Measurements from ENCODE around the gene ANGPTL2.

Gene ANGPTL2

GRCh38 chr9:127116957-127117356, 5.5 kb downstream of the ANGPTL2 start:
- no peak for DNase-seq

DNA sequence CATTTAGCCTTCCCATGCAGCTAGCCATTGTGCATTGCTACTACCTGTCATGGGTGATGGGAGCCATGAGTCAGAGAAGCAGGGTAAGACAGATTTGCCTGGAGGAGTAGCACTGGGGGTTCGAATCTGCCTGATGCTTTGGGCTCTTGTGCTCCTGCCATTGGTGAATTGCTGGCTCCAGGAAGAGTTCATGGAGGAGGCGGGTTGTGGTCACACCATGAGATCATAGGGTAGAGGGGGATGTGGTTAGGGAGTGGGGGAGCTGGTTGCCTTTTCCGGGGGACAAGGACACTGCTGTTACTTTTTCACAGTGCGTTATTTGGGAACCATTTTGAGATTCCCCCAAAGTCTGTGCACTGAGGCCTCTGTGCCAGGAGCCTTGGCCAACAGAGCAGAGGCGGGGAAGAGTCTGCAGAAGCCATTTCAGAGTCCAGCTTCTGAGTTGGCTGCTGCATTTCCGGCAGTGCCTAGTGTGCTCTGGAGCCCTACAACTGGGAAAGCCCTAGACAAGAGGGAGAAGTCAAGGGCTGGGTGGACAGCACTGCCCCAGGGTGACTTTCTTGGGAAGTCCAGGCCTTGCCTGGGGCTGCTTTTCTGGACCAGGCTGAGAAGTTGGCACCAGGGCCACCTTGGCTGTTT, 6.2 kb downstream of the ANGPTL2 start:
- DNase-seq = peak; percentile 56

DNA sequence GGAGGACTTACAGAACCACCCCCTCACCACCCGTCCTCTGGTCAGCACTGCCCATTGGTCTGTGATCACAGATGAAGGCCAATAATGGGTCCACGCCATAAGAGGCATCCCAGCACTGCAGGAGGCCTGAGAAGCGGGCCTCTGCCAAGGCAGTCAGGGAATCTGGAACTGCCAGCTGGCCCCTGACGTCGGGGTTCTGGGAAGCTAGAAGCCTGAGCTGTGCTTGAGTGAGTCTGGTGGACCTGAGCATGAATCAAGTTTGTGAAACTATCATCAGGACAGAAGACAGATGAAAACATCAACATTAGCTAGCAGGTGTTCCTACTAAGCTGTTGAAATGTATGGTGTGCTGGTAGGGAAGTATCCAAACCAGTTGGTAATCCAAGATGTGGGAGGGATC, 7.8 kb downstream of the ANGPTL2 start:
- DNase-seq = no peak

DNA sequence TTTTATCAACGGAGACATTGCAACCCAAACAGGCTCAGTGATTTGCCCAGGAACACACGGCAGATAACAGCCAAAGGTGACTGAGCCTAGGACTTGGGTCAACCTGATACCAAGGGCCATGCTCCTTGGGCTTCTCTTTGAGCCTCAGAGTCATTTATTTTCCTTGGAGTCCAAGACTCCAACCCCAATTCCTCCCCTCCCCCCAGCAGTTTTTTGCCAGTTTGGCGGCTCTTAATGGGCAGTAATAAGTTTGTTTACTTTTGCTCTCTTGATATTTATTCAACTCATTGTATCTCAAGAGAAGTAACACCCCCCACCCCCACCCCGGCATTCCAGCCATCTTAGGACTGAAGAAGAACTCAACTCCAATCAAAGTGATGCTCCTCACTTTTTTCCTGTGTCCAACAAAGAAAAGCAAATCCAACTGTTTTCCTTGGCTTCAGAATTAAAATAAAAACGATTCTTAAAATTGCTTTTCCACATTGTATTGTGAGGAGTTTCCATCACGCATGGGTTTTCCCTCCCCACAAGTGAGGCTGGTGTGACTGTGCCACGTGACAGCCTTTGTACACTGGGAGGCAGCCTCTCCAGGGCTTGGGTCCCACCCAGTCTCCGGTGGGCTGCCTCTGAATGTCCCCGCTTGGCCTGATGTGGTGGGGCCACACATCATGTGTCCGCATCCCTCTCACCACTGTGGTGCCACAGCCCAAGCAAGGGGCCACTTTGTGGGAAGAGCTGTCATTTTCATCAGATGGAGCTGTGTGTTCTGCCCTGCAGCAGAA, 9.1 kb downstream of the ANGPTL2 start:
- DNase-seq = peak; percentile 77

GRCh38 chr9:127112735-127113161, 9.7 kb downstream of the ANGPTL2 start:
- no peak for DNase-seq

DNA sequence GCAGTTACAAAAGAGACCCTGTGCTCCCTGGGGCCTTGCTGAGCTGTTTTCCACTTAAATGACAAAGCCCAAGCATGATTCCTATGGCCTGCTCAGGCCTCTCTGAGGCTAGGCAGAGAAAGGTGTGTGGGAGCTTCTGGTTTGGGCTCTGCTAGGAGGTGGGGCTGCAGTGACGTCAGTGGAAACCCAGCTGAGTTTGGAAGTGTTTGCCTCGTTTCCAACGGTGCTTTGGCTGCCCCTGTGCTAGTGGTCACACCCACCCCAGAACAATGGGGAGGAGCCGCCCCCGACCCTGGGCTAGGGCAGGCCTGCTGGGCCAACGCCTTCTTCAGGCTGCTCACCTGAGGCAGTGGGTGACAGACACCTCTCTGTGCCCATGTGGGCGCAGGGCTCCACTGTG, 10.4 kb downstream of the ANGPTL2 start:
- DNase-seq = peak; percentile 85

DNA sequence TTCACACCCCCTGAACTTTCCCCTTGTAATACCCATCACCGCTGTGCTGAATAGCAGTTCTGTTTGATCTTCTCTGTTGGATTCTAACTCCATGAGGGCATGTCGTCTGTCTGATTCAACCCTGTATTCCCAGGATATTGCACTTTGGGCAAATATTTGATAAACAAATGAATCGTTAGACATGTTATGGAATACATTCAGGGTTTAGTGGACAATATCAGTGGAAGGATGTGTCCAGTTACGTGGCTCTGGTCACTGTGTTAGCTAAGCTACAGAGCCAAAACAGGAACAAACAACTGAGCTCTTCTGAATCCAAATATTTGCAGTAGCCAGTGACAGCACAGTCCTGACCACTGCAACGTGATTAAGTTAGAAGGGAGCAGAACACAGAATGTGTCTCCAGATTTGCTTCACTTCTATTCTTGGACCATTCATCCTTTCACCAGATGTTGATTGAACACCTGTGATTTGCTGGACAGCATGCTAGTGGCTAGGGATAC, 13.2 kb downstream of the ANGPTL2 start:
- DNase-seq = no peak

DNA sequence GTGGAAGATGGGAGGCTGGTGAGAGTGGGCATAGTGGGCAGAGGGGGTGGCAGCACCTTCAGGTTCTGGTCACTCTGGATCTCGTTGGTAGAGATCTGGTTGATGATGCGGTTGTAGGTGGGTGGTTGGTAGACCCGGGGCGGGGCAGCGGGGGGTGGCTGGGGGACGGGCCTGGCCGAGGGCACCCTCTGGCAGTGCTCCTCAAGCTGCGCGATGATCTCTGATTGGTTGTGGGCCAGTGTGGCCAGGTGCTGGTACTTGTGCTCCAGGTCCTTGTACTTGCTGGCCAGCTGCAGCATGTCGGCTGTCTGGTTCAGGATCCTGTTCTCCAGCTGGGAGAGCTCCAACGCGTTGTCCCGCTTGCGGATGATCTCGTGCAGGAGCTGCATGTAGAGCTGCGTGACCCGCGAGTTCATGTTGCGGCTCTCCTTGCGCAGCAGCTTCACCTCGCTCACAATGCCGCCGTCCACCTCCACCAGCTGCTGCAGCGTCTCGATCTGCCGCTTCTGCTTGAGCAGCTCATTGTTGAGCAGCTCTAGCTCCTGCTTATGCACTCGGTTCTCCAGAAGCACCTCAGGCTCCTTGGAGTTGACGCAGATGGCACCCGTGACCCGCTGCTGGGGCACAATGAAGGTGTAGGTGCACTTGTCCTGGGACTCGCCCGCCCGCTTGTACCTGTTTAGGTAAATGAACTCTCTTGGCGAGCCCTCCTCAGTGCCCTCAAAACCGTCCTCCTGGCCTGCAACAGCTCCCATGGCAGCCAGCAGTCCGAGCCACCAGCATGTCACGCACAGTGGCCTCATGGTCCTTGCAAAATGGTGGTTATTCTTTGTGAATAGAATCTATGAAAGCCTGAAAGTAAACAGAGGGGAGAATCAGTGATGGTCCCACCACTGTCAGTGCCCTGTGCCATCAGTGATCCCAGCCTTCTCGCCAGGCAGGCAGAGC, 14.2 kb downstream of the ANGPTL2 start:
- no peak for DNase-seq

DNA sequence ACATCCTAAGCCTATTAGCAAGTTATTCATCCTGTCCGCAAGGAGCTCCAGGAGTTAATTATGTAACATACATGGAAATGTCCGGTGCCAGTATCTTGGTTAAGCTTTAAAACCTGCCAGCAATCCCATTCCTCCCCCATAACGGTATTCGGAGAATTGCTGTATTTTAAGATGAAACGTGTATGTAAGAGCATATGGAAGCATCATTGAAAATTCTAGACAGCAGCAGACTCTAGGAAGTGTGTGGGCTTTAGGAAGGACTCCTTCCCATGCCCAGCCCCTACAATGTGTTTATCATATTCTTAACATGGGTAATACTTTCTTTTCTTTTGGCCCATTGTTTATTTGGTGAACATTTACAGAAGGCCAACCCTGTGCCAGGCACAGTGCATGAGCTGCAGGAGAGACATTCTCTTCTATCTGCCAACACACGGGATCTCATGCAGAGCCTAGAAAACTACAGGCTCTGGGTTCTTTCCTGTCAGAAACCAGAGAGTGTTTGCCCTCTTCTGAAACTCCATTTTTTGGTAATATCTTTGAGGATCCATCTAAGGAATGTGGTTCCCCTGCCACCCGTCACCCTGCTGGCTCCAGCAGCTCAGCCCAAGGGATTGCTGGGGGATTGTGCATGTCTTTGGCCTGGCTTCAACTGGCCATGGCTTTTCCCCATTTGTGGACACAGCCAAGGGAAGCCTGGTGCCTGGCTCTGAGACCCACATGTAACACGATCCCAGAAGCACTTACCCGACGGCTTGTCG, 15.1 kb downstream of the ANGPTL2 start:
- DNase-seq = no peak

GRCh38 chr9:127106466-127106855, 16.0 kb downstream of the ANGPTL2 start:
- no peak for DNase-seq

DNA sequence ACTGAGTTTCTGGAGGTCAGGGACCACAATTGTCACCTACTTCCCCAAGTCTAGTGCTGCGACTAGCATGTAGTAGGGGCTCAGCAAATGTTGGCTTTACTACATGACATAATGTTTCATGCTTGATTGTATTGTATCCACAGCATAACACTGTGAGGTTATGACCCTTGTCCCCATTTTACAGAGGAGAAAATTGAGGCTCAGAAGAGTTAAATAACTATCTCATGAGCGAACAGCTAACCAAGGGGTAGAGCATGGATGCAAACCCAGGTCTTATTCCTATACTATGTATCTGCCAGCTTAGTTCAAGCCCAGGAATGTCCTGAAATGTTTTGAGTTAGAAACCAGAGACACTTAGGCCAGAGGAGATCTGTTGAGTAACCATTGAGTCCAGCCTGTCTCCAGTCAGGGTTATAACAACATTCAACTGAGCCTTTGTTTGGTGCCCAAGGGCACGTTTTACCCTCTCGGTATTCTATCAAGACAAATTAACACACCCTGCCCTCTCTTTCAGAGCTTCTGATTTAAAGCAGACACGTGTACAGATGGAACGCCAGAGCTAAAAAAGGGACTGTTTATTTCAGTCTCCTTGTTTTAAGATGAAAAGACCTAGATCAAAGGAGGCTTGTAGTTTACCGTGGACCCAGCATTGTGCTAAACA, 16.5 kb downstream of the ANGPTL2 start:
- DNase-seq = no peak

DNA sequence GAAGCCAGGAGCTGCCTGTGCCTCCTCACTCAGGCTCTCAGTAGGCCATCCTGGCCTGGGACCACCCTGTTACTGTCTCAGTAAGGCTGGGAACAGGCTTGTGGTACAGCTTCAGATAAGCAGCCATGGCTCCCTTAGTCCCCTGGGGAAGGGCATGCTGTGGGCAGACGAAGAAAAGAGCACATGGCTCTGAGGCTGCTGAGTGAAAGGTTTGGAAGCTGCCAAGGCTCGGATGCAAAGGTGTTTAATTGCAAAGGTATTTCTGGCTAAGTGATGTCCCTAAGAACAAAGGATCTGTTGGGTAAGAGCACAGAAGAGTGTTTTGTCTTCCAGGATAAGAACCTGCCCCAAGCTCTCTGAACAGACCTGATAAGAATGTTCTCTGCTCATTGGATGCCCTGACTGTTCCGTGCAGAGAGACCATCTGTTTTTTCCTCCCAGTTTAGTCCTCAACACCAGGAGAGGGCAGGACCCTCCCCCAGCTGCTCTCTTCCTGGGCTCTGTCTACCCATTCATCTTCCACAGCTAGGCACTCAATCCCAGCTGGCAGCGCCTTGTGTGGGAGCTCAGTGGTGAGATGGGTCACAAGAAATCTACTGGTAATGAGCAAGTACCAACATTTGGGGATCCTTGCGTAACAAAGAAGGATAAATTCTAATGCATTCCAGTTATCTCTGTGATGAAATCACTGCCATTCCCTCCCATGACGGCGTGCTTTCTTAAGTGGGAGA, 17.7 kb downstream of the ANGPTL2 start:
- no peak for DNase-seq

DNA sequence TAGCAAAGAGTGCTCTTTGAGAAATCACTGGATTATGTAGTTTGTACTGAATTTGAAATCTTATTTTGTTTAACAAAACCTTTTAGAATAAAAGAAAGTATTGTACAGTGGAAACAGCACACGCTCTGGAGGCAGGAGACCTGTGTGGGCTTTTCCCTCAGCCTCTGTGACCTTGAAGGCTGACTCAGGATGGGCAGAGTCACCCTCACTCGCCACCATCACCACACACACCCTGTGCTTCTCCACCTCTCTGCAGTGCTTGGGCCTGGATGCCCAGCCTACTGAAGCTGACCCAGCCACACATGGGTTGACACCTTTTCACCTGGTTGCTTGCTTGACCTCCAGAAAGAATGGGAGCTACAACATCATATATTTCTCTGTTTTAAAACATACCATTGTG, 19.6 kb downstream of the ANGPTL2 start:
- no peak for DNase-seq

DNA sequence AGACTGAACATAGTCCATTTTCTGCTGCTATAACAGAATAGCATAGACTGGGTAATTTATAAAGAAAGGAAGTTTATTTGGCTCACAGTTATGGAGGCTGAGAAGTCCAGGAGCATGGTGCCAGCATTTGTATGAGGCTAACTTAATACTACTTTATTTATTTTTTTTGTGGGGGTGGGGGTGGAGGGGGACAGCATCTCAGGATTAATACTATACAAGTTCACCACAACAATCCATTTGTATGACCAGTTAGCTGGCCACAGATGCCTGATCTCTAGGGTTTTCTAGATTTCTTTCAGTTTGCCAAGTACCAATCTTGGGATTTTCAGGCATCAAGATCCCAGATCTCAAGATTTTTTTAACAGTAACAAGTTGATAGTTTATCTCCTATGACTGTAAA, 20.3 kb downstream of the ANGPTL2 start:
- DNase-seq = no peak

GRCh38 chr9:127099664-127100063, 22.8 kb downstream of the ANGPTL2 start:
- DNase-seq = no peak

GRCh38 chr9:127098916-127099553, 23.4 kb downstream of the ANGPTL2 start:
- DNase-seq = no peak

DNA sequence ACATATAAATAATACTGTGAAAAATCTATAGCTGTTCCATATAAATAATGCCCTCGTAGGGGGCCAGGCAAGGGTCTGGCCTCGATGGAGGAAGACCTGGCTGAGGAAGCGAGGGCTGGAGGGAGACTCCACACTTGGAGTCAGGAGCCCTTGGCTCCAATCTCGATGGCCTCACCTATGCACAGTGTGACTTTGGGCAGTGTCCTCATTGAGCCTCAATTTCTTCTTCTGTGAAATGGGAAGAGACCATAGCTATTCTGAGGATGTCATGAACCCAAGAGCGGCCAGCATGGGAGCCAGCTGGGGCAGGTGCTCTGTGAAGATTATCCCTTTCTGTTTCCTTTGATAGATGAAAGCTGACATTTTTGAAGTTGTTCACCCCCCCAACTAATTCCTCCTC, 24.8 kb downstream of the ANGPTL2 start:
- DNase-seq = no peak

- peak; percentile 76 for DNase-seq
These were observed 26.2 kb downstream of the ANGPTL2 start for GRCh38 chr9:127096208-127096607.

- DNase-seq = no peak
These were observed 27.0 kb downstream of the ANGPTL2 start for GRCh38 chr9:127095411-127095810.

DNA sequence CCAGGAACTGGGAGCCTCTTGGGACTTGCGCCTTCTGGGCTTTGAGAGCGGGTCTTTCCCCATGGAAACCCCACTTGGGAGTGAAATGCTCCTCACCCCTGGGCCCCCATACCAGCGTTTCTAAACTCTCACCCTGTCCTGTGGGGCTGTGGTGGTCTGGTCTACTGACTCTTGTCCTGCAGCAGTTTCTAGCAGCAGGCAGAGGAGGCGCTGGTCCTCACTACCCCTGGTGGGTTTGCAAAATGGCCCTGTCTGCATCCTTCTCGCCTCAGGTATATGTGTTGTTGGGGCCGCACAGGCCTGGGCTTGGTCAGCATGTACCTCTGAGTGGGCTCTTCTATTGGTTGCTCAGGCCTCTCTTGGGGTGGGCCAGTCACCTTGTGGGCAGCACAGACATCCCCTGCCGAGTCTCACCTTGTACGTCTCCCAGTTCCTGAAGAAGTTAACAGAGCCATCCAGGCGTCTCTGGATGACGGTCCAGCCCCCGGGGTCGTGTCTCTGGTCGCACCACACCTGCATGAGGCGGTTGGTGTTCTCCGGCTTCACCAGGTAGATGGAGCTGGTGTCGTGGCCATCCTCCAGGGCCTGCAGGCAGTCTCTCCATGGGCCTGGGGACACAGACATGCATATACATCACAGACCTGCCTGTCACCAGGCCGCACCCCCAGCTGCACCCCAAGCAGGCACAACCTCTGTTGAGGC, 29.0 kb downstream of the ANGPTL2 start:
- DNase-seq = peak; percentile 13
